Gastroesophageal sphincter (tissue), 3 donors: ENCODE data around the gene TUBB2B.

Experiments
- POLR2A ChIP-seq, 2 donors: fragments of 450-650 bp; IDR thresholded peaks; one replicate each; pipeline ENCODE4 v1.6.1; 2017; ENCODE audit warnings: antibody characterized with exemption in 2 of 2, mild to moderate bottlenecking in 2 of 2, moderate library complexity in 1 of 2
- POLR2AphosphoS5 ChIP-seq: sonication (generic); formaldehyde crosslinking; IDR thresholded peaks from one replicate; pipeline ENCODE4 v1.6.1; 2017; ENCODE audit warnings: antibody characterized with exemption
- TF ChIP-seq, protein P1 (sequence below), 4 experiments: fragments of 200-600 bp in 2 of 4; fragments of 450-650 bp in 2 of 4; sonication (generic) in 1 of 4; IDR thresholded peaks; one replicate each; pipeline ENCODE4 v1.5.1; 2017 to 2019; ENCODE audit warnings: antibody characterized with exemption in 4 of 4, mild to moderate bottlenecking in 2 of 4, moderate library complexity in 2 of 4

DNA sequence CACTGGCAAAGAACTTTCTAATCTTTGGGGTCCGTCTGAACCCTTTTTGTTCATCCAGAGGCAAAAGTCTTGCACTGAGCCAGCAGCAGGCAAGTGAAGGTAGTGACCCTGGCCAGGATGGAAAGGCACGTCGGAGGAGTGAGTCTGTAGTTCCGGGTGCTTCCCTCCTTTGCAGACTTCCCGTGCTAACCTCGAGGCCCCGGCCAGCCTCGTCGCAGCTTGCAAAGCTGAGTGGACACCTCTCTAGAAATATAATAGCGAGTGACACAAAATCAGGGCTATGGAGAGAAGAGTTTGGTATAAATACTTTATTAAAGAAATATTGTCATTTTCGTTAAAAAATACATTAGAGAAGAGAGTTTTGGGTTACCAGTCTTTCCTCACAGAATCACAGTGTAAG lies 41.2 kb upstream of the TUBB2B start:
- TF ChIP-seq POLR2AphosphoS5 (no peak), POLR2A (IDR thresholded peaks at IDR 0.05) (no peak)
- TF ChIP-seq, protein P1, sequence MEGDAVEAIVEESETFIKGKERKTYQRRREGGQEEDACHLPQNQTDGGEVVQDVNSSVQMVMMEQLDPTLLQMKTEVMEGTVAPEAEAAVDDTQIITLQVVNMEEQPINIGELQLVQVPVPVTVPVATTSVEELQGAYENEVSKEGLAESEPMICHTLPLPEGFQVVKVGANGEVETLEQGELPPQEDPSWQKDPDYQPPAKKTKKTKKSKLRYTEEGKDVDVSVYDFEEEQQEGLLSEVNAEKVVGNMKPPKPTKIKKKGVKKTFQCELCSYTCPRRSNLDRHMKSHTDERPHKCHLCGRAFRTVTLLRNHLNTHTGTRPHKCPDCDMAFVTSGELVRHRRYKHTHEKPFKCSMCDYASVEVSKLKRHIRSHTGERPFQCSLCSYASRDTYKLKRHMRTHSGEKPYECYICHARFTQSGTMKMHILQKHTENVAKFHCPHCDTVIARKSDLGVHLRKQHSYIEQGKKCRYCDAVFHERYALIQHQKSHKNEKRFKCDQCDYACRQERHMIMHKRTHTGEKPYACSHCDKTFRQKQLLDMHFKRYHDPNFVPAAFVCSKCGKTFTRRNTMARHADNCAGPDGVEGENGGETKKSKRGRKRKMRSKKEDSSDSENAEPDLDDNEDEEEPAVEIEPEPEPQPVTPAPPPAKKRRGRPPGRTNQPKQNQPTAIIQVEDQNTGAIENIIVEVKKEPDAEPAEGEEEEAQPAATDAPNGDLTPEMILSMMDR (IDR thresholded peaks at IDR 0.05), result no peak
